Measurements from ENCODE around the gene RALGPS1. TPM values are rescaled to one million over a fixed set of nuclear protein-coding genes. Genes with fewer than 3 reads are reported as not detected.

The RALGPS1 gene
- polyA plus RNA-seq, 1 of the 3 experiments (the other 2 are of a cell fraction) = 3.9 TPM

DNA sequence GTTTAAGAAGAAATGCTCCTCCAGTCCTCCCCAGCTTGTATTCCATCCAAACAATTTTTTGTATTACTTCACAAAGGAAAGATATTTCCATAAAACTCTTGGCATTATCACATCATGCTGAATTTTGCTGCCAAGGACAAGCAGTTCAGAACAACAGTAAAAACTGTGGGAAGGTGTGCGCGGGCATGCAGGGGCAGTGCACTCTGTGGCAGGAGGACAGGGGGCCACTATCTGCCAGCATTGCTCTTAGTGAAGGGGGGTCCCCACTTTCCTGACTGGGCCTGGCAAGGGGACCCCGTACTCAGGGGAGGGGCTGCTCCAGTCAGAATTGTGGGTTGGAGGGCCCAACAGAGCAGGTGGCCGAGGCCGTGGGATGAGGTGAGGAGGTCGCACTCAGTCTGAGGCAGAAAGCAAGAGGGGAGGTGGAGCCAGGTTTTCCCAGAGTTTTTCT is 175.1 kb downstream of the RALGPS1 start:
- no peak for DNase-seq
- ChIA-PET CTCF (interaction anchor here (1.3 kb wide), 1 partner anchor 7 kb away, joined by 3 read pairs; no protein-coding TSS in a partner anchor), POLR2A (no interaction called here)
- H3K27me3 ChIP-seq (ENCODE audit: insufficient read depth) = no peaks in the 10 kb centered on the region
- no peaks in the 10 kb centered on the region for H3K9me2 ChIP-seq
- no peak overlapping the region for H3K27ac ChIP-seq (ENCODE audit: low read depth in 2 of 2, low read length in 1 of 2)
- no peaks in the 10 kb centered on the region; a peak in 1 of 4 replicates for H3K4me1 ChIP-seq (ENCODE audit: control insufficient read depth in 1 of 2, insufficient read depth in 2 of 2, low read depth in 1 of 2, low read length in 1 of 2)
- peaks cover 0 to 12% of the 10 kb centered on the region in 2 experiments for H3K36me3 ChIP-seq (replicated peaks in 1 of 2; ENCODE audit: control insufficient read depth in 1 of 2, insufficient read depth in 2 of 2, low read length in 1 of 2)
- H3K79me2 ChIP-seq (ENCODE audit: insufficient read depth) = no peaks in the 10 kb centered on the region
- no peaks in the 10 kb centered on the region for H4K20me1 ChIP-seq (ENCODE audit: insufficient read depth)
- H3K4me2 ChIP-seq = no peak overlapping the region
- no peak overlapping the region for H2AFZ ChIP-seq (ENCODE audit: low read depth)
- H3F3A ChIP-seq (replicated peaks; ENCODE audit: insufficient read depth) = no peaks in the 10 kb centered on the region
- no peak for TF ChIP-seq CHD2 (IDR thresholded peaks at IDR 0.05; ENCODE audit: low read length, partially characterized antibody)
- TF ChIP-seq, protein P1, sequence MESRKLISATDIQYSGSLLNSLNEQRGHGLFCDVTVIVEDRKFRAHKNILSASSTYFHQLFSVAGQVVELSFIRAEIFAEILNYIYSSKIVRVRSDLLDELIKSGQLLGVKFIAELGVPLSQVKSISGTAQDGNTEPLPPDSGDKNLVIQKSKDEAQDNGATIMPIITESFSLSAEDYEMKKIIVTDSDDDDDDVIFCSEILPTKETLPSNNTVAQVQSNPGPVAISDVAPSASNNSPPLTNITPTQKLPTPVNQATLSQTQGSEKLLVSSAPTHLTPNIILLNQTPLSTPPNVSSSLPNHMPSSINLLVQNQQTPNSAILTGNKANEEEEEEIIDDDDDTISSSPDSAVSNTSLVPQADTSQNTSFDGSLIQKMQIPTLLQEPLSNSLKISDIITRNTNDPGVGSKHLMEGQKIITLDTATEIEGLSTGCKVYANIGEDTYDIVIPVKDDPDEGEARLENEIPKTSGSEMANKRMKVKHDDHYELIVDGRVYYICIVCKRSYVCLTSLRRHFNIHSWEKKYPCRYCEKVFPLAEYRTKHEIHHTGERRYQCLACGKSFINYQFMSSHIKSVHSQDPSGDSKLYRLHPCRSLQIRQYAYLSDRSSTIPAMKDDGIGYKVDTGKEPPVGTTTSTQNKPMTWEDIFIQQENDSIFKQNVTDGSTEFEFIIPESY (IDR thresholded peaks at IDR 0.05; ENCODE audit: borderline replicate concordance, low read depth) = no peak
- no peak for TF ChIP-seq ELF1 (IDR thresholded peaks at IDR 0.05)
- TF ChIP-seq, protein P2, sequence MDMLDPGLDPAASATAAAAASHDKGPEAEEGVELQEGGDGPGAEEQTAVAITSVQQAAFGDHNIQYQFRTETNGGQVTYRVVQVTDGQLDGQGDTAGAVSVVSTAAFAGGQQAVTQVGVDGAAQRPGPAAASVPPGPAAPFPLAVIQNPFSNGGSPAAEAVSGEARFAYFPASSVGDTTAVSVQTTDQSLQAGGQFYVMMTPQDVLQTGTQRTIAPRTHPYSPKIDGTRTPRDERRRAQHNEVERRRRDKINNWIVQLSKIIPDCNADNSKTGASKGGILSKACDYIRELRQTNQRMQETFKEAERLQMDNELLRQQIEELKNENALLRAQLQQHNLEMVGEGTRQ (IDR thresholded peaks at IDR 0.05; ENCODE audit: borderline replicate concordance, low read depth, low read length) = no peak
- no peak for TF ChIP-seq SIN3A (IDR thresholded peaks at IDR 0.05; ENCODE audit: borderline replicate concordance, low read depth, low read length)
- TF ChIP-seq YY1 (IDR thresholded peaks at IDR 0.05; ENCODE audit: low read depth) = no peak
- no peak for TF ChIP-seq SMC3 (IDR thresholded peaks at IDR 0.05; ENCODE audit: low read depth, low read length)
- TF ChIP-seq JUND (IDR thresholded peaks at IDR 0.05) = no peak
- no peak for TF ChIP-seq IRF3 (IDR thresholded peaks at IDR 0.05; ENCODE audit: low read depth, low read length)
- TF ChIP-seq RXRA (IDR thresholded peaks at IDR 0.05; ENCODE audit: borderline replicate concordance, low read depth) = no peak
- TF ChIP-seq MEF2A (IDR thresholded peaks at IDR 0.05; ENCODE audit: borderline replicate concordance, low read depth) = no peak
- TF ChIP-seq NFIC (IDR thresholded peaks at IDR 0.05; ENCODE audit: borderline replicate concordance) = no peak
- no peak for TF ChIP-seq FOSL2 (IDR thresholded peaks at IDR 0.05; ENCODE audit: borderline replicate concordance, low read depth)
- TF ChIP-seq GABPA (IDR thresholded peaks at IDR 0.05; ENCODE audit: low read depth) = no peak
- TF ChIP-seq, protein P3, sequence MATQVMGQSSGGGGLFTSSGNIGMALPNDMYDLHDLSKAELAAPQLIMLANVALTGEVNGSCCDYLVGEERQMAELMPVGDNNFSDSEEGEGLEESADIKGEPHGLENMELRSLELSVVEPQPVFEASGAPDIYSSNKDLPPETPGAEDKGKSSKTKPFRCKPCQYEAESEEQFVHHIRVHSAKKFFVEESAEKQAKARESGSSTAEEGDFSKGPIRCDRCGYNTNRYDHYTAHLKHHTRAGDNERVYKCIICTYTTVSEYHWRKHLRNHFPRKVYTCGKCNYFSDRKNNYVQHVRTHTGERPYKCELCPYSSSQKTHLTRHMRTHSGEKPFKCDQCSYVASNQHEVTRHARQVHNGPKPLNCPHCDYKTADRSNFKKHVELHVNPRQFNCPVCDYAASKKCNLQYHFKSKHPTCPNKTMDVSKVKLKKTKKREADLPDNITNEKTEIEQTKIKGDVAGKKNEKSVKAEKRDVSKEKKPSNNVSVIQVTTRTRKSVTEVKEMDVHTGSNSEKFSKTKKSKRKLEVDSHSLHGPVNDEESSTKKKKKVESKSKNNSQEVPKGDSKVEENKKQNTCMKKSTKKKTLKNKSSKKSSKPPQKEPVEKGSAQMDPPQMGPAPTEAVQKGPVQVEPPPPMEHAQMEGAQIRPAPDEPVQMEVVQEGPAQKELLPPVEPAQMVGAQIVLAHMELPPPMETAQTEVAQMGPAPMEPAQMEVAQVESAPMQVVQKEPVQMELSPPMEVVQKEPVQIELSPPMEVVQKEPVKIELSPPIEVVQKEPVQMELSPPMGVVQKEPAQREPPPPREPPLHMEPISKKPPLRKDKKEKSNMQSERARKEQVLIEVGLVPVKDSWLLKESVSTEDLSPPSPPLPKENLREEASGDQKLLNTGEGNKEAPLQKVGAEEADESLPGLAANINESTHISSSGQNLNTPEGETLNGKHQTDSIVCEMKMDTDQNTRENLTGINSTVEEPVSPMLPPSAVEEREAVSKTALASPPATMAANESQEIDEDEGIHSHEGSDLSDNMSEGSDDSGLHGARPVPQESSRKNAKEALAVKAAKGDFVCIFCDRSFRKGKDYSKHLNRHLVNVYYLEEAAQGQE (IDR thresholded peaks at IDR 0.05; ENCODE audit: low read depth, low read length) = no peak
- TF ChIP-seq RAD21 (IDR thresholded peaks at IDR 0.05; ENCODE audit: low read length) = no peak
- no peak for TF ChIP-seq RFX5 (IDR thresholded peaks at IDR 0.05; ENCODE audit: low read length)
- TF ChIP-seq MXI1 (IDR thresholded peaks at IDR 0.05; ENCODE audit: low read depth, low read length) = no peak
- 95% methylated on average over 6 of the region's 6 CpGs for WGBS (ENCODE audit: low lambda C conversion rate)
- no peak overlapping the region for H3K9ac ChIP-seq
- no peaks in the 10 kb centered on the region for H3K9me3 ChIP-seq
- H3K4me3 ChIP-seq (ENCODE audit: low read depth in 2 of 2, low read length in 1 of 2) = no peak overlapping the region
